GF-D8 (cell line): Measurements from ENCODE around the gene DLG2.

Experiments
- DNase-seq: peaks from one replicate; lab custom pipeline; 2025; lab: John Stamatoyannopoulos, UW

Gene DLG2

DNA sequence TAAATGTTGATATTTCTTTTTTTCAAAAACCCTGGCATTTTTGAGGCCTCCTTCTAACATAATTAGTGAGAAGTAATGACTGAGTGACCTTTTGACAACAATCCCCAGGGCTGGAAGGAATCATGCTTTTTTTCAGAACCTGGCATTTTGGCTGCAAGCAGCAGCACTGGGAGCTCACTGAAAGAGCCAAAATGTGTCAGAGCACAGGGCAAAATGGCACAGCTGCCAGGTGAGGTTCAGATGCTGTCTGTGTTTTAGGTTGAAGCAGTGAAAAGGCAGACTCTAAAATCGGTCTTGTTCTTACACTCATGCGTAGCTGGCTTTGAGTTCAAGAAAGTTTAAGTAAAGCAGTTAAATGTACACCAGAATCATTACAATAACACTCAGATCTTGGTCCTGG, 1063.8 kb downstream of the DLG2 start:
- DNase-seq = no peak

DNA sequence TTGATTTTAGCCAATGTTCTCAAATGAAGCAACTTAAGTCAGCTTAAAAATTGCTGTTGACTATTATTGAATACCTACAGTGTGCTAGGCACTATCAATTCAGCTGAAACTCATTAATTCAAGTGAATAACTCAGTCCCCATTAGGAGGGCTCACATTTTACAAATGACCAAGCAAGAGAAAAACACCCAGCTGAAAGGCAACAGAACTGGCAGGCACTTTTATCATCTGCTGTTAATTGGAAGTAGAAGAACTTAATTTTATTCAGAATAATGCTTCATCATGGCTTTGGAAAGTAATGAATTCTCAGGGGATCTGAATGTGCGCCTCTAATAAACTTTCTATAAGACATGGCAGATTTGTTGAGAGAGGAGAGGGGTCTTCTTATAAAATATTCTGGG, 1066.9 kb downstream of the DLG2 start:
- DNase-seq = no peak

GRCh38 chr11:84558085-84558905, 1068.8 kb downstream of the DLG2 start:
- DNase-seq = peak; percentile 15

DNA sequence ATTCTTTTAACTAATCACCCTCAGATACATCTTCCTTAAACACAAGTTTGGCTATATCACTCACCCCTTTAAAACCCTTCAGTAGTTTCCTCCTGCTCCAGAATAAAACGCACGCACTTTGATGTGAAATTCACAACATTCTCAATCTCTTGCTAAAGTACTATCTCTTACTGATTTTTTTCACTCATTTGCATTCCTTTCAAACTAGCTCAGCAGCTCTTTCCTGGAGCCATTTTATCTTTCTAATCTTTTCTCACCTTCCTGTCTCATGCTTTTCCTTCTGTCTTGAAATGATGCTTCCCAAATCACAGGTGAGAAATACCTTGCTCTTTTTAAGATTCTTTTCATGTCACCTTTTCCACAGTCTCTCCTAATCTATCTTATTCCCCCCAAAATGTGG, 1074.4 kb downstream of the DLG2 start:
- no peak for DNase-seq

- DNase-seq = no peak
These were observed 1077.9 kb downstream of the DLG2 start for GRCh38 chr11:84549217-84549616.

DNA sequence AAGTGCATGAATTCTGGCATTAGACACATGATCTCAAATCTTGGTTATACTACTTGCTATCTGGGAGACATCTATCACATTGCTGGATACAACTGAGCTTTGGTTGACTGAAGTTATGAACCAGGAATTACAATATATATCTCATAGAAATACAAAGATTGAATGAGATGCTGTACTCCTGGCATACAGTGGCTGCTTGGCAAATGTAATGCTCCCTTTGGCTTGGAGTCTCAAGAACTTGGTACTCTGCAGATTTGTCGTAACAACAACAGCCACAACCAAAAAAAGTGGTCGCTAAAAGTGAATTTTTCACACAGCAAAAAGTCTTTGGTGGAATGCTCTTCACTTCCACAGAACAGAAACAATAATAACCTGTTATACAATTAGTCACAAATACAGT, 1082.6 kb downstream of the DLG2 start:
- no peak for DNase-seq

DNA sequence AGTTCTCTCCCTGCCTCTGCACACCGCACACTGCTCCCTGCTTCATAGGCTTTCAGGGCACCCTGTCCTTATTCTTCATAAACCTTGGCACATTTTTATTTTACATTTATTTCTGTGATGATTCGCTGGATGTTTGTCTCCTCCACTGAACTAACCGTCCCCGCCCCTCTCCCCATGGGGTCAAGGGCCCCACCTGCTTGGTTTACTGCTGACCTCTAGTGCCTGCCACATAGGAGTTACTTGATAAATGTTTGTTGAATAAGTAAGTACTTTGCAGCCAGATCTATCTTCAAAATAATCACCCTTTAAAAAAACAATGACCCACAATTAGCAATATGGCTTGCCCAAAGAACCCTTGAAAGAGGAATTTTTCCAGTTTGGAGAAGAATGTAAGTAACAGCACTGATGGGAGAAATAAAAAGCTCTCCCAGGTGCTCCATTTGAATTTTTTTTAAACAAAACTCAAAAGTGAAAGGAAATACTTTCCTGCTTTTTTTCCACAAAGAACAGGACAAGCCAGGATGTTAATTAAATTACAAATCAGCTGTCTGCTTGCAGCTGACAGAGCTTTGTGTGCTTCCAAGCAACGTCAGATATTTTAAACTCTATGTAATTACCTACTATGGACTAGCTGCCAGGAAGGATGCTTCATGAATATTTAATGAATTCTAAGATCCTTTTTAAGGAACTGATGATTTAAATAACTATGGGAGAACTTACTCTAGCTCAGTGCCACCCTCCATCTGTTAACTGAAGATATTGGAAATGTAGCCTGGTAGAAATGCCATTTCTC, 1083.6 kb downstream of the DLG2 start:
- no peak for DNase-seq

DNA sequence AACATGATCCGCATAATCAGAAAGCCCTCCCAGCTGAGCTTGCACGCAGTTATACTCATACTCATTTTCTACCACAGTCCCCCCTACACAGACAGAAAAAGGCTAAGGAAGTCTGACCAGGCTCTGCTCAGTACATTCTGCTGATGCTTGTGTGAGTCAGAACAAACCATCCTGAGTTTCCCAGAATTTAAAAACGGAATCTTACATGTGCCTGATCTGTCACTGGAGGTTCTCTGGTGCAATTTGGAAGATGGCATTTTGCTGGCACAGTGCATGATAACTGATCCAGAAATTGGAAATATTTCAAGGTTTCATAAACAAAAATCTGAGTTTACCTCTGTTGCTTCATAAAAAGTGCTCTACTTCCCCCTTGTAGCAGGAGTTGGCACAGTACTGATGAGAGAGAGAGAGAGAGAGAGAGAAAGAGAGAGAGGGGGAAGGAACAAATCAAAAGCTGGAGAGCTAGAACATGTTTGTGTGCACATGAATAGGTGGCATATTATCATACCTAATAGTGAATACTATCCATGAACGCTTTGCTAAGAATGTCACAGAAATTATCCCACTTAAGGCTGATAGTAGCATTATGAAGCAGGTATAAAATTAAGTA, 1085.3 kb downstream of the DLG2 start:
- no peak for DNase-seq

GRCh38 chr11:84536456-84536855, 1090.7 kb downstream of the DLG2 start:
- DNase-seq = no peak

- DNase-seq = no peak
These were observed 1094.8 kb downstream of the DLG2 start for GRCh38 chr11:84532364-84532763.

GRCh38 chr11:84526250-84526649, 1100.9 kb downstream of the DLG2 start:
- no peak for DNase-seq

- no peak for DNase-seq
These were observed 1102.6 kb downstream of the DLG2 start for GRCh38 chr11:84524422-84525051.

DNA sequence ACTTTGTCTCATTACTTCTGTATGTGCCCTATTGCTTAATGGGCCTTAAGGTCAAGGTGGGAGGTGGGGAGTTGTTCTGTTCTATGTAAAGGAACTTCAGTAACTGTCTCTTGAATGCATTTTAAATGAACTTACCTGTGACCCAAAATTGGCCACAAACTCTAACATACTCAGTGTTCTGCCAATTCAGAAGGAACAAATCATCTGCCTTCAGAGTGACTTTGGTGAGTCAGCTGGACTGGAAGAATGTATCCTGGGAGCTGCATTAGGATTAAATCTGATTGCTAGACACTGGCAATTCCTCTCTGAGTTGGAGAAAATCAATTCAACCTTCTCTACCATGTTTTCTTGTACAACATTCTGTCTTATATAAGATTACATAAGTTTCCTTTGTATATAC, 1104.8 kb downstream of the DLG2 start:
- no peak for DNase-seq

DNA sequence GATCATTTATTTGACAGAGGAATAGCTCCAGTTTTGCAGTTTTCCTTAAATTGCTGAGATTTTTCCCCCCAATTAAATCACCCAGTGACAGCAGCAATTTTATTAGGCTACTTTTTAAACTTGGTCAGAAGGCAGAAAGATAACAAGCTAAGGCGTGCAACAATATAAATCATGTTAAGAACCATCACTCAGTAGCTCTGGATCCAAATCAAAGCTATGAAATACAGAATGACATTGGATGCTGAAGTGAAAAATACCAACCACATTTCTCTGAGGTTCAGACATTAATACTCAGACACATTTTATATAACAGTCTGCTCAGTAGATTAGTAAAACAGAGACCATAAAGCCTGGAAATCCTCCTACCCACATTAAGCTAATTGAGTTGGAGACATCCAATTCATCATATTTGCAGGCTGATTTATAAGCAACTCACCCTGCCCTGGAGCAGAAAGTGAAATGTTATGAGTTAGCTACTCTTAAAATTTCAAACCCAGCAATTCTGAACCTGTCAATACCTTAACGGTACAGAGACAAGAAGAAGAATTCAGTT, 1108.4 kb downstream of the DLG2 start:
- DNase-seq = no peak

DNA sequence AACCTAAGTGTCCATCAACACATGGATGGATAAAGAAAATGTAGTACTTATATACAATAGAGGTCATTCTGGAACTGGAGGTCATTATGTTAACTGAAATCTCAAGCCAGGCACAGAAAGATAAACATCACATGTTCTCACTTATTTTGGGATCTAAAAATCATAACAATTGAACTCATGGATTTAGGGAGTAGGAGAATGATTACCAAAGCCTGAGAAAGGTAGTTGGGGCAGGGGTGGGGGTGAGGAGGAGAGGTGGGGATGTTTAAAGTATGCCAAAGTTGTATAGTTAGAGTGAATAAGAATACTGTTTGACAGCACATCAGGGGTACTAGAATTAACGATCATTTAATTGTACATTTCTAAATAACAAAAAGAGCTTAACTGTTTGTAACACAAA, 1112.7 kb downstream of the DLG2 start:
- DNase-seq = no peak

- DNase-seq = no peak
These were observed 1123.6 kb downstream of the DLG2 start for GRCh38 chr11:84503503-84503902.

GRCh38 chr11:84501750-84502149, 1125.4 kb downstream of the DLG2 start:
- DNase-seq = no peak

- no peak for DNase-seq
These were observed 1129.1 kb downstream of the DLG2 start for GRCh38 chr11:84497981-84498411.

DNA sequence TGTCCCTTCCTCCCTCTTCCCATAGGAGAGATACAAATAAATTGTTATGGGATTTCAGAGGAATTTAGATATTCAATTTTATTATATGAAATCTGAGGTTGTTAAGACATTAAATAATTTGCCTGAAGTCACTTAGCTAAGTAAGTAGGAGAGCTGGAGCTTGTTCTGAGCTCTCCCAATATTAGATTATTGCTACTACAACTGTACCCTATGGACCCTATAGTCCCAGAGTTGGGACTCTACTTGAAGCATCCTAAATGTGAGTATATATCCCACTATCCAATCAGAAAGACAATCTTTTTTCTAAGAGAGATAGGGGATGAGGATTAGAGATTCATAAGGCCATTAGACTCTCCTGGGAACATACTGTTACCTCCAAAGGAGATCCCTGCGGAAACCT, 1130.0 kb downstream of the DLG2 start:
- DNase-seq = no peak

DNA sequence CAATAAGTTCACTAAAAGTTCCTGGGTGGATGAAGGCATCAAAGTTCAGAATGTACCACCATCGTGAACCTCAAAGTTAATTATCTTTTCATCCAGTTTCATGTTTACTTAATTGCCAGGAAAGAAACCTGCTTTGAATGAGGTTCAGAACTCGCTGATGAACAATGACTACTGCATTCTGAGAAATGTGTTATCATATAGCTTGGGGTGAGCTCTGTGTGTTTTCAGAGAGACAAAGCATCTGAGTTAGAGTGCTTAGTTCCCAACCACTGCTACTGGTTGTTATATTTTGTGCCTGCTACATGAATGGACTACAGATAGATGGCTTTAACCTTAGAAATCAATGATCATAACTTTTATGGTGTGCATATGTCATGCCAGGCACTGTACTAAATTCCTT, 1131.0 kb downstream of the DLG2 start:
- DNase-seq = no peak

- no peak for DNase-seq
These were observed 1147.0 kb downstream of the DLG2 start for GRCh38 chr11:84480131-84480530.

GRCh38 chr11:84476581-84476980, 1150.6 kb downstream of the DLG2 start:
- no peak for DNase-seq
